Transverse colon (tissue), 4 donors: ENCODE data around the gene YPEL4.
A peak's percentile ranks its signal among the peaks of the same experiment; 100 is the strongest.

Experiments
- CTCF ChIP-seq, 5 experiments: fragments of 200-600 bp in 3 of 5; fragments of 450-650 bp in 2 of 5; sonication (generic) in 3 of 5; IDR thresholded peaks; 1 replicate in 2 of 5; 2 replicates in 3 of 5; pipeline ENCODE4 v1.5.1; 2016 to 2017; ENCODE audit warnings: antibody characterized with exemption in 5 of 5, inconsistent platforms in 3 of 5, mild to moderate bottlenecking in 2 of 5, moderate library complexity in 1 of 5
- POLR2A ChIP-seq: fragments of 450-650 bp; IDR thresholded peaks from one replicate; pipeline ENCODE4 v1.6.1; 2016; ENCODE audit warnings: antibody characterized with exemption, mild to moderate bottlenecking, moderate library complexity
- POLR2AphosphoS5 ChIP-seq, 3 donors: sonication (generic); formaldehyde crosslinking; IDR thresholded peaks; one replicate each; pipeline ENCODE4 v1.6.1; 2016; ENCODE audit warnings: antibody characterized with exemption in 3 of 3

GRCh38 chr11:57649826-57650738, at the start of gene YPEL4:
- TF ChIP-seq CTCF (IDR thresholded peaks at IDR 0.05): no peak
- no peak for TF ChIP-seq POLR2A
- TF ChIP-seq POLR2AphosphoS5 (IDR thresholded peaks at IDR 0.05): peak in 2 of 3 donors; percentile 34 to 47
